DOHH2 (cell line): ENCODE measurements around the gene SPEM3.
A peak's percentile ranks its signal among the peaks of the same experiment; 100 is the strongest.

Source experiments
- H3F3A ChIP-seq: fragments of 200-600 bp; sonication (generic), shearing (Covaris generic); 2 replicates; pipeline ENCODE4 v1.6.0; 2016; ENCODE audit warnings: antibody characterized with exemption, mild to moderate bottlenecking; ENCODE audit not compliant: control insufficient read depth, insufficient read depth
- H3K27ac ChIP-seq: fragments of 200-600 bp; sonication (generic); 2 replicates; pipeline ENCODE4 v1.5.1; 2014; ENCODE audit warnings: low read depth, mild to moderate bottlenecking, low read length, moderate library complexity
- H3K27me3 ChIP-seq: fragments of 200-600 bp; sonication (generic); 2 replicates; pipeline ENCODE4 v1.6.1; 2014; ENCODE audit warnings: mild to moderate bottlenecking, low read length, mixed read lengths; ENCODE audit not compliant: control insufficient read depth
- H3K36me3 ChIP-seq: fragments of 200-600 bp; sonication (generic); 2 replicates; pipeline ENCODE4 v1.6.1; 2014; ENCODE audit warnings: mild to moderate bottlenecking, low read length, moderate library complexity, mixed read lengths; ENCODE audit not compliant: control insufficient read depth
- H3K4me1 ChIP-seq: fragments of 200-600 bp; sonication (generic); 2 replicates; pipeline ENCODE4 v1.6.1; 2014; ENCODE audit warnings: mild to moderate bottlenecking, low read length, mixed read lengths; ENCODE audit not compliant: control insufficient read depth
- H3K4me2 ChIP-seq: fragments of 200-600 bp; sonication (generic); 2 replicates; pipeline ENCODE4 v1.6.0; 2014; ENCODE audit warnings: mild to moderate bottlenecking, low read length, moderate library complexity
- H3K4me3 ChIP-seq: fragments of 200-600 bp; sonication (generic); 2 replicates; pipeline ENCODE4 v1.5.1; 2014; ENCODE audit warnings: mild to moderate bottlenecking, low read length, mixed read lengths
- H3K79me2 ChIP-seq: fragments of 200-600 bp; sonication (generic); 2 replicates; pipeline ENCODE4 v1.6.1; 2014; ENCODE audit warnings: mild to moderate bottlenecking, low read length, mixed read lengths; ENCODE audit not compliant: control insufficient read depth
- H3K9me2 ChIP-seq: fragments of 200-600 bp; sonication (generic); replicated peaks from 2 replicates; pipeline ENCODE4 v1.6.1; 2014; ENCODE audit warnings: mild to moderate bottlenecking, low read length, mixed read lengths; ENCODE audit not compliant: control insufficient read depth
- H3K9me3 ChIP-seq: fragments of 200-600 bp; sonication (generic); 2 replicates; pipeline ENCODE4 v1.6.1; 2014; ENCODE audit warnings: antibody characterized with exemption, low read length, mixed read lengths; ENCODE audit not compliant: control insufficient read depth, insufficient read depth
- H4K20me1 ChIP-seq: fragments of 200-600 bp; sonication (generic); 2 replicates; pipeline ENCODE4 v1.6.0; 2014; ENCODE audit warnings: low read depth, mild to moderate bottlenecking, antibody characterized with exemption, low read length, moderate library complexity; ENCODE audit not compliant: control insufficient read depth, insufficient read depth
- EZH2phosphoT487 ChIP-seq: fragments of 200-600 bp; sonication (generic); IDR thresholded peaks from 2 replicates; pipeline ENCODE4 v1.6.1; 2017; ENCODE audit warnings: borderline replicate concordance, mild to moderate bottlenecking, antibody characterized with exemption, low read length, moderate library complexity, mixed read lengths
- TF ChIP-seq, protein P1 (sequence below): fragments of 200-600 bp; sonication (generic); IDR thresholded peaks from one replicate; pipeline ENCODE4 v1.5.1; 2014; ENCODE audit warnings: antibody characterized with exemption, mild to moderate bottlenecking, low read depth, low read length; ENCODE audit not compliant: poor library complexity, severe bottlenecking

SPEM3 gene

DNA sequence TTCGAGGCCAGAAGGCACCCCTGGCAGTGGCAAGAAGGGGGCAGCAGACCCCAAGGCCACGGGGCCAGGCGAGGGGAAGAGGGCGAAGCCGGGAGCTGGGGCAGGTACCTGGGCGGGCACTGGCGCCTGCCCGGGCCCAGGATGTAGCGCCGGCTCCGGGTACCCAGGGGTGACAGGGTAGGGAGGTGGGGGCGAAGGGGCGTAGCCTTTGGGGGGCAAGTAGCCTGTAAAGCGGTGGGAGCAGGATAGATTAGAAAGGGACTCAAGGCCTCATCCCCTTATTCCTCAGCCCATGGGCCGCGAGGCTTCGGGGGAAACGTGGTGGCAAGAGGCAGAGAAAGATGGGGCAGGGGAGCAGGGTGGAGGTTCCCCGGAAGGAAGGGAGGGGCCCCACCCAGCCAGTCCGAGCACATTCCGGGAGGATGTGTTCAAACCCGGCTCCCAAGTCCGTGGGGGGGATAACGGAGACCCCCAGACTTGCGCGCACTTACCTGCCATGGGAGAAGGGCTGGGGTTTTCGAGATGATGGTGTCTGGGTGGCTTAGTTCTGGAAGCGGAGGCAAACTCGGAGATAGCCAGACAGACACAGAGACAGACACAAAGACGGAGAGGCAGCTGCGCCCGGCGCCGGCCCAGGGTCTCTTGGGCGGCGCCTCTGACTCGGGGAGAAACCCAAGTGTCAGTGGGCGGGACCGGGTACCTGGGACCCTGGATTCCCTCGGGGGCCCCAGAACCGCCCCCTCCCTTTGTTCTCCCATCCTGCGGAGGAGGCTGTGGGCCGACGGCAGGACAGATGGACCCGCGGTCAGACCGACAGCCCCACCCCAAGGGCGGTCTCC is 34.8 kb upstream of the SPEM3 start:
- H3K4me1 ChIP-seq: peaks cover 14% of the 10 kb centered on the region
- peaks cover 6% of the 10 kb centered on the region; the same call in 1 of the 2 replicates for H3K79me2 ChIP-seq
- TF ChIP-seq, protein P1, sequence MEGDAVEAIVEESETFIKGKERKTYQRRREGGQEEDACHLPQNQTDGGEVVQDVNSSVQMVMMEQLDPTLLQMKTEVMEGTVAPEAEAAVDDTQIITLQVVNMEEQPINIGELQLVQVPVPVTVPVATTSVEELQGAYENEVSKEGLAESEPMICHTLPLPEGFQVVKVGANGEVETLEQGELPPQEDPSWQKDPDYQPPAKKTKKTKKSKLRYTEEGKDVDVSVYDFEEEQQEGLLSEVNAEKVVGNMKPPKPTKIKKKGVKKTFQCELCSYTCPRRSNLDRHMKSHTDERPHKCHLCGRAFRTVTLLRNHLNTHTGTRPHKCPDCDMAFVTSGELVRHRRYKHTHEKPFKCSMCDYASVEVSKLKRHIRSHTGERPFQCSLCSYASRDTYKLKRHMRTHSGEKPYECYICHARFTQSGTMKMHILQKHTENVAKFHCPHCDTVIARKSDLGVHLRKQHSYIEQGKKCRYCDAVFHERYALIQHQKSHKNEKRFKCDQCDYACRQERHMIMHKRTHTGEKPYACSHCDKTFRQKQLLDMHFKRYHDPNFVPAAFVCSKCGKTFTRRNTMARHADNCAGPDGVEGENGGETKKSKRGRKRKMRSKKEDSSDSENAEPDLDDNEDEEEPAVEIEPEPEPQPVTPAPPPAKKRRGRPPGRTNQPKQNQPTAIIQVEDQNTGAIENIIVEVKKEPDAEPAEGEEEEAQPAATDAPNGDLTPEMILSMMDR: no peak
- no peak for TF ChIP-seq EZH2phosphoT487
- no peaks in the 10 kb centered on the region for H4K20me1 ChIP-seq
- H3K9me2 ChIP-seq: no peaks in the 10 kb centered on the region
- H3K4me2 ChIP-seq: peak overlapping the region; percentile 90
- no peak overlapping the region for H3K27ac ChIP-seq
- H3K9me3 ChIP-seq: no peaks in the 10 kb centered on the region
- no peaks in the 10 kb centered on the region for H3K36me3 ChIP-seq
- H3K27me3 ChIP-seq: no peaks in the 10 kb centered on the region
- H3F3A ChIP-seq: peaks cover 4% of the 10 kb centered on the region; the same call in 1 of the 2 replicates
- peak overlapping the region; percentile 83 for H3K4me3 ChIP-seq

DNA sequence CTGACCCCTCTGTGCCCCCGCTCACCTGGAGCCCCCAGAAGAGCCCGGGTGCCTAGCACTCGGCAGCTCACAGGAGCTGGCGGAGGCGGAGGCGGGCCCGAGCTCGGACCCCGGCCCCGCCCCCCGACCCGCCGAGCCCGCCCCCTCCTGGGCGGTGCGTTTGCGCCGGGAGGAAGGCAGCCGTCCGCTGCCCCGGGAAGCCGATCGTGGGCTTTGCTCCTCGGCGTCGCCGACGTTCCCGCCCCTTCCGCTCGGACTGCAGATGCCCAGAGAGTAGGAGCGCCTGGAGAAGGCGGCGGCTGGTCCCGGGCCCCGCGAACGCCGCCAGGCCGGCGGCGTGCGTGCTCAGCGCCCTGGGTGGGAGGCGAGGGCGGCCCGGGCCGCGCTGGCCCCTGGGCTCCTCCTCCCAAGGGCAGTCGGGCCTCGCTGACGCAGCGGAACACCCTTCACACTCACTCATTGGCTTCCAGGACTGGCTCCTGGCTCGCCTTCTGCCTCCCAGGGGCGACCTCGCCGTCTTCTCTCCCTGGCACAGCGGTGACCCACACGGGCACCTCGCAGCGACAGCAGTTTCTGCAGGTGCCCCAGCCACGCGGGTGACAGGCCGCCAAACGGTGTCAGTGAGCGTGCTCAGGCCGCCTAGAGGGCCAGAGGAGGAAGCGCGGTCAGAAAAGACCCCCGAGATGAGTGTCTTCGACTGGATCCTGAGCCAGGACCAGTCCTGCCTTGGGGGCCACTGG is 34.0 kb upstream of the SPEM3 start, which contains the start of gene PLSCR3:
Gene PLSCR3 (minus strand): TSS at position 74 of the 740 bp plus-strand sequence. CDS start 415 bp downstream, outside the sequence.
- no peaks in the 10 kb centered on the region for H3K36me3 ChIP-seq
- H3K9me2 ChIP-seq: no peaks in the 10 kb centered on the region
- H3K4me3 ChIP-seq: peak within 1 kb of the TSS; percentile 83
- H3K4me1 ChIP-seq: peaks cover 14% of the 10 kb centered on the region
- peaks cover 6% of the 10 kb centered on the region; the same call in 1 of the 2 replicates for H3K79me2 ChIP-seq
- no peaks in the 10 kb centered on the region for H3K27me3 ChIP-seq
- peak within 1 kb of the TSS; percentile 90 for H3K4me2 ChIP-seq
- H4K20me1 ChIP-seq: no peaks in the 10 kb centered on the region
- H3K9me3 ChIP-seq: no peaks in the 10 kb centered on the region
- H3K27ac ChIP-seq: no peak within 1 kb of the TSS
- peaks cover 7% of the 10 kb centered on the region for H3F3A ChIP-seq
- no peak for TF ChIP-seq EZH2phosphoT487
- TF ChIP-seq, protein P1: peak; percentile 52

DNA sequence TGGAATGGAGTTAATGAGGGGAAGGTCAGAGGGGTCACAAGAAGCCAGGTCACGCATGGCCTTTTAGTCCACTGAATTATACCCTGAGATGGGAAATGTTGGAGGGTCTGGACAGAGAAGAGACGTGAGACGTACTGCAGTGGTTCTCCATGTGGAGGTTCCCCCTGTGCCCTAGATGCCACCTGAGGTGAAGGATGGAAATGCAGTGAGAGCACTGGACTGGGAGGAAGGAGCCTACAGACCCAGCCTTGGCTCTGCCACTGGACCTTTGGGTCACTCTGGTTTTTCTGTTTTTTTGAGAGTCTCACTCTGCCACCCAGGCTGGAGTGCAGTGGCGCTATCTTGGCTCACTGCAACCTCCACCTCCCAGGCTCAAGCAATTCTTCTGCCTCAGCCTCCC is 32.5 kb upstream of the SPEM3 start:
- TF ChIP-seq, protein P1: no peak
- TF ChIP-seq EZH2phosphoT487: no peak
- H3K27ac ChIP-seq: no peak overlapping the region
- H3K4me1 ChIP-seq: peaks cover 14% of the 10 kb centered on the region
- no peak overlapping the region for H3K4me2 ChIP-seq
- H4K20me1 ChIP-seq: no peaks in the 10 kb centered on the region
- H3K27me3 ChIP-seq: no peaks in the 10 kb centered on the region
- H3F3A ChIP-seq: peaks cover 8% of the 10 kb centered on the region
- no peaks in the 10 kb centered on the region for H3K9me2 ChIP-seq
- no peaks in the 10 kb centered on the region for H3K9me3 ChIP-seq
- H3K36me3 ChIP-seq: no peaks in the 10 kb centered on the region; the same call in 1 of the 2 replicates
- peaks cover 6% of the 10 kb centered on the region; the same call in 1 of the 2 replicates for H3K79me2 ChIP-seq
- H3K4me3 ChIP-seq: no peak overlapping the region
